Uterus (tissue), 4 donors: Measurements from ENCODE around the gene CCM2L. TPM values are rescaled to one million over a fixed set of nuclear protein-coding genes. Genes with fewer than 3 reads are reported as not detected.

Experiments used
- DNase-seq, 2 donors: peaks; one replicate each; pipeline ENCODE4 v3.0.0-alpha.2; 2019 to 2020
- H3K27ac ChIP-seq, 2 donors: fragments of 200-600 bp; sonication (generic); 1 replicate in 1 of 2; 2 replicates in 1 of 2; pipeline ENCODE4 v1.5.1; 2016 to 2018
- H3K27me3 ChIP-seq, 2 donors: fragments of 200-600 bp; sonication (generic); one replicate each; pipeline ENCODE4 v1.5.1; 2018 to 2019; ENCODE audit warnings: control low read depth in 1 of 2
- H3K36me3 ChIP-seq, 2 donors: fragments of 200-600 bp; sonication (generic); one replicate each; pipeline ENCODE4 v1.5.1; 2019; ENCODE audit warnings: control low read depth in 1 of 2
- H3K4me1 ChIP-seq, 2 donors: fragments of 200-600 bp; sonication (generic); one replicate each; pipeline ENCODE4 v1.5.1; 2018 to 2019; ENCODE audit warnings: control low read depth in 1 of 2
- H3K4me3 ChIP-seq, 2 donors: fragments of 200-600 bp; sonication (generic); 1 replicate in 1 of 2; 2 replicates in 1 of 2; pipeline ENCODE4 v1.5.1; 2018 to 2019; ENCODE audit warnings: mild to moderate bottlenecking in 1 of 2
- H3K9me3 ChIP-seq, 2 donors: fragments of 200-600 bp; sonication (generic); one replicate each; pipeline ENCODE4 v1.5.1; 2019; ENCODE audit warnings: control low read depth in 1 of 2
- CTCF ChIP-seq, 4 experiments: fragments of 200-600 bp in 2 of 4; fragments of 450-650 bp in 2 of 4; sonication (generic) in 2 of 4; IDR thresholded peaks; one replicate each; pipeline ENCODE4 v1.5.1; 2016 to 2019; ENCODE audit warnings: antibody characterized with exemption in 4 of 4, mild to moderate bottlenecking in 2 of 4, moderate library complexity in 1 of 4
- POLR2A ChIP-seq, 2 donors: fragments of 450-650 bp; IDR thresholded peaks; one replicate each; pipeline ENCODE4 v1.6.1; 2016; ENCODE audit warnings: antibody characterized with exemption in 2 of 2, mild to moderate bottlenecking in 1 of 2, moderate library complexity in 1 of 2
- intact Hi-C: fragments of 100-400 bp; cut with DNase I; formaldehyde crosslinking; loops from one replicate; pipeline ENCODE4 v1.15.1; 2023; ENCODE audit warnings: low total_unique reads
- total RNA-seq, 4 donors: library from RNA; depleted of rRNA in 3 of 4; stranded (reverse); fragments of >200 nt in 3 of 4; gene quantifications; one replicate each; pipeline versions ENCODE4 v1.1.0 to v1.2.4, GENCODE V29; 2014 to 2023
- donor health status: DM: yes; HTN: yes; CAD: no.

Gene CCM2L
- total RNA-seq, 4 donors from 2014 or later = 3.5 to 21.9 (median 10.0) TPM

- Histone ChIP-seq H3K27ac (no peak within 1 kb of the TSS), H3K27me3 (peaks cover 9 to 19% of the 10 kb centered on the region in 2 donors), H3K4me1 (peaks cover 0 to 6% of the 10 kb centered on the region in 2 donors), H3K36me3 (no peaks in the 10 kb centered on the region), H3K4me3 (no peak within 1 kb of the TSS), H3K9me3 (no peaks in the 10 kb centered on the region)
- intact Hi-C loops = no loop called here
- DNase-seq = no peak
- TF ChIP-seq CTCF (IDR thresholded peaks at IDR 0.05) (no peak), POLR2A (IDR thresholded peaks at IDR 0.05) (no peak)
Measured at GRCh38 chr20:32052090-32052777, 42.0 kb downstream of the CCM2L start, which contains the start of gene HCK. Gene HCK (plus strand): TSS chr20:32052242.

GRCh38 chr20:32052778-32053362, 42.6 kb downstream of the CCM2L start:
- TF ChIP-seq POLR2A (IDR thresholded peaks at IDR 0.05) (no peak), CTCF (IDR thresholded peaks at IDR 0.05) (no peak)
- peaks cover 0 to 6% of the 10 kb centered on the region in 2 donors for H3K4me1 ChIP-seq
- no peak overlapping the region for H3K27ac ChIP-seq
- H3K9me3 ChIP-seq = no peaks in the 10 kb centered on the region
- no peak overlapping the region for H3K4me3 ChIP-seq
- DNase-seq = no peak
- H3K36me3 ChIP-seq = no peaks in the 10 kb centered on the region
- peaks cover 9 to 19% of the 10 kb centered on the region in 2 donors for H3K27me3 ChIP-seq
- intact Hi-C loops = no loop called here

GRCh38 chr20:32053648-32054047, 43.4 kb downstream of the CCM2L start:
- H3K27me3 ChIP-seq = peaks cover 9 to 19% of the 10 kb centered on the region in 2 donors
- H3K27ac ChIP-seq = no peak overlapping the region
- H3K4me3 ChIP-seq = no peak overlapping the region
- TF ChIP-seq POLR2A (IDR thresholded peaks at IDR 0.05) (no peak), CTCF (IDR thresholded peaks at IDR 0.05) (no peak)
- intact Hi-C loops = no loop called here
- H3K9me3 ChIP-seq = no peaks in the 10 kb centered on the region
- H3K4me1 ChIP-seq = peaks cover 0 to 6% of the 10 kb centered on the region in 2 donors
- no peak for DNase-seq
- H3K36me3 ChIP-seq = no peaks in the 10 kb centered on the region

DNA sequence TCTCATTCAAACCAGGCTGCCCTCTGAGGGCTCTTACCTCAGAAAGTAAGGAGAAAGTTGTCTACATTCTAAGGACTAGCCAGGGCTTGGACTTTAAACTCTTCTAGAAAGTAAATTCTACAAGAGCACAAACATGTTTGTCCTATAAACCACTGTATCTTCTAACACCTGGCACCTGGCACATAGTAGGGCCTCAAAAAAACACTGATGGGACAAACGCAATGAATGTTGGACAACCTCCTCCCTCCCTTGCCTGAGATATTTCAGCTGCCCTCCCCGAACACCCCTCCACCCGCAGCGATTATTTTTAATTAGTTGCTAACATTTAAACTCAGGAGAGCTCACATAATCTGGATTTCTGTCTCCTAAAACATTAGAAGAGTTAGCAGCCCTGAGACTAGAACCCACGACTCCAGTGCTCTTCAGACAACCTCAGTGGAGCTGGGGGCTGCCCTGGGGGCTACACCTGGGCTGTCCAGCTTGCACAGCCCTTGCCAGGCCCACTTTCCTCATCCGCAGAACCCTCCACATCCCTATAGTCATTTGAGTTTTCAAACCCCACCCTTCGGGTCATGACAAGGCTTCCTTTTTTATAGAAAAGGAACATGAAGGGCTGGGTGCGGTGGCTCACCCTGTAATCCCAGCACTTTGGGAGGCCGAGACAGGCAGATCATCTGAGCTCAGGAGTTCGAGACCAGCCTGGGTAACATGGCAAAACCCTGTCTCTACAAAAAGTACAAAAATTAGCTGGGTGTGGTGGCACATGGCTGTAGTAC, 46.7 kb downstream of the CCM2L start:
- DNase-seq = no peak

More for the DNA sequence above, 46.7 kb downstream of the CCM2L start:
- intact Hi-C loops = no loop called here
- H3K4me3 ChIP-seq = no peak overlapping the region
- no peaks in the 10 kb centered on the region for H3K9me3 ChIP-seq
- no peak overlapping the region for H3K27ac ChIP-seq
- no peaks in the 10 kb centered on the region for H3K36me3 ChIP-seq
- peaks cover 0 to 6% of the 10 kb centered on the region in 2 donors for H3K4me1 ChIP-seq
- TF ChIP-seq CTCF (IDR thresholded peaks at IDR 0.05) = no peak
- TF ChIP-seq POLR2A (IDR thresholded peaks at IDR 0.05) = no peak
- H3K27me3 ChIP-seq = peaks cover 9 to 14% of the 10 kb centered on the region in 2 donors
